HG02973 (cell line): ENCODE data around the gene CALML3.

Experiments used
- ATAC-seq: cut with Tn5 transposase; IDR thresholded peaks from one replicate; pipeline ENCODE4 v1.9.1; 2021; ENCODE audit warnings: moderate library complexity; ENCODE audit not compliant: unreplicated experiment

CALML3 gene

GRCh38 chr10:5490698-5491464 lies 33.9 kb upstream of the CALML3 start:
- ATAC-seq: no peak

- ATAC-seq: no peak
These were observed 33.3 kb upstream of the CALML3 start for GRCh38 chr10:5491477-5491876.

- ATAC-seq: no peak
These were observed 32.4 kb upstream of the CALML3 start for GRCh38 chr10:5492322-5492855.

GRCh38 chr10:5492929-5493576 lies 31.7 kb upstream of the CALML3 start:
- no peak for ATAC-seq

GRCh38 chr10:5493691-5494090 lies 31.1 kb upstream of the CALML3 start:
- no peak for ATAC-seq

GRCh38 chr10:5494611-5495010 lies 30.1 kb upstream of the CALML3 start:
- no peak for ATAC-seq

- no peak for ATAC-seq
These were observed 28.2 kb upstream of the CALML3 start for GRCh38 chr10:5496261-5497250.

GRCh38 chr10:5497289-5497688 lies 27.5 kb upstream of the CALML3 start:
- no peak for ATAC-seq

GRCh38 chr10:5497948-5498730 lies 26.6 kb upstream of the CALML3 start:
- no peak for ATAC-seq

GRCh38 chr10:5498791-5499492 lies 25.8 kb upstream of the CALML3 start:
- no peak for ATAC-seq

GRCh38 chr10:5499493-5500140 lies 25.1 kb upstream of the CALML3 start, which contains the start of gene CALML5:
CALML5 (minus strand) TSS chr10:5499570; CDS start chr10:5499438, 132 bp downstream.
- no peak for ATAC-seq

GRCh38 chr10:5500162-5500670 lies 24.5 kb upstream of the CALML3 start:
- ATAC-seq: no peak

- no peak for ATAC-seq
These were observed 23.9 kb upstream of the CALML3 start for GRCh38 chr10:5500910-5501309.

GRCh38 chr10:5502061-5502521 lies 22.7 kb upstream of the CALML3 start:
- no peak for ATAC-seq

GRCh38 chr10:5502571-5503476 lies 21.9 kb upstream of the CALML3 start:
- ATAC-seq: no peak

GRCh38 chr10:5503477-5503835 lies 21.3 kb upstream of the CALML3 start:
- ATAC-seq: no peak

GRCh38 chr10:5504146-5505072 lies 20.4 kb upstream of the CALML3 start:
- ATAC-seq: no peak
